GM23338 (cell line): ENCODE results near the gene ACTN2.

Experiments
- CREB1 ChIP-seq: fragments of 250-450 bp; sonication (Bioruptor Pico); IDR thresholded peaks from 2 replicates; pipeline ENCODE4 v1.5.0; 2020; ENCODE audit warnings: low read depth, mild to moderate bottlenecking, moderate library complexity
- ETS1 ChIP-seq: IDR thresholded peaks from 2 replicates; pipeline ENCODE4 v1.6.1; 2016; ENCODE audit warnings: antibody characterized with exemption
- EZH2 ChIP-seq: fragments of 200-600 bp; sonication (generic); IDR thresholded peaks from one replicate; pipeline ENCODE4 v1.8.0; 2017; ENCODE audit warnings: antibody characterized with exemption, mild to moderate bottlenecking, low read depth; ENCODE audit not compliant: unreplicated experiment
- EZH2phosphoT487 ChIP-seq: fragments of 200-600 bp; sonication (generic); IDR thresholded peaks from one replicate; pipeline ENCODE4 v1.8.1; 2018; ENCODE audit warnings: antibody characterized with exemption; ENCODE audit not compliant: unreplicated experiment
- JUNB ChIP-seq: IDR thresholded peaks from one replicate; pipeline ENCODE4 v1.6.1; 2016; ENCODE audit warnings: antibody characterized with exemption; ENCODE audit not compliant: unreplicated experiment
- NANOG ChIP-seq: IDR thresholded peaks from 2 replicates; pipeline ENCODE4 v1.6.1; 2016; ENCODE audit warnings: antibody characterized with exemption, borderline replicate concordance
- POLR2AphosphoS5 ChIP-seq: IDR thresholded peaks from 2 replicates; pipeline ENCODE4 v1.6.1; 2016; ENCODE audit warnings: antibody characterized with exemption, low read depth
- REST ChIP-seq: IDR thresholded peaks from one replicate; pipeline ENCODE4 v1.6.1; 2018; ENCODE audit warnings: antibody characterized with exemption; ENCODE audit not compliant: unreplicated experiment
- ZNF114 ChIP-seq: fragments of 250-450 bp; sonication (Bioruptor Pico); IDR thresholded peaks from 2 replicates; pipeline ENCODE4 v1.5.0; 2020; ENCODE audit warnings: mild to moderate bottlenecking, moderate library complexity
- ZNF331 ChIP-seq: fragments of 250-450 bp; sonication (Bioruptor Pico); IDR thresholded peaks from 2 replicates; pipeline ENCODE4 v1.5.0; 2020; ENCODE audit warnings: low read depth, mild to moderate bottlenecking, moderate library complexity
- TF ChIP-seq, protein P1 (sequence below), 2 experiments: fragments of 200-600 bp in 1 of 2; sonication (generic) in 1 of 2; conservative IDR thresholded peaks; 2 replicates each; pipeline versions ENCODE4 v1.5.1 to v1.6.1; 2016 to 2017; ENCODE audit warnings: antibody characterized with exemption in 2 of 2, low read depth in 2 of 2, mild to moderate bottlenecking in 2 of 2, moderate library complexity in 1 of 2
- TF ChIP-seq, protein P2 (sequence below): fragments of 250-450 bp; sonication (Bioruptor Pico); IDR thresholded peaks from 2 replicates; pipeline ENCODE4 v1.5.0; 2020; ENCODE audit warnings: mild to moderate bottlenecking, moderate library complexity

- TF ChIP-seq EZH2 = no peak
- TF ChIP-seq POLR2AphosphoS5 = no peak
- no peak for TF ChIP-seq EZH2phosphoT487
- TF ChIP-seq, protein P1, sequence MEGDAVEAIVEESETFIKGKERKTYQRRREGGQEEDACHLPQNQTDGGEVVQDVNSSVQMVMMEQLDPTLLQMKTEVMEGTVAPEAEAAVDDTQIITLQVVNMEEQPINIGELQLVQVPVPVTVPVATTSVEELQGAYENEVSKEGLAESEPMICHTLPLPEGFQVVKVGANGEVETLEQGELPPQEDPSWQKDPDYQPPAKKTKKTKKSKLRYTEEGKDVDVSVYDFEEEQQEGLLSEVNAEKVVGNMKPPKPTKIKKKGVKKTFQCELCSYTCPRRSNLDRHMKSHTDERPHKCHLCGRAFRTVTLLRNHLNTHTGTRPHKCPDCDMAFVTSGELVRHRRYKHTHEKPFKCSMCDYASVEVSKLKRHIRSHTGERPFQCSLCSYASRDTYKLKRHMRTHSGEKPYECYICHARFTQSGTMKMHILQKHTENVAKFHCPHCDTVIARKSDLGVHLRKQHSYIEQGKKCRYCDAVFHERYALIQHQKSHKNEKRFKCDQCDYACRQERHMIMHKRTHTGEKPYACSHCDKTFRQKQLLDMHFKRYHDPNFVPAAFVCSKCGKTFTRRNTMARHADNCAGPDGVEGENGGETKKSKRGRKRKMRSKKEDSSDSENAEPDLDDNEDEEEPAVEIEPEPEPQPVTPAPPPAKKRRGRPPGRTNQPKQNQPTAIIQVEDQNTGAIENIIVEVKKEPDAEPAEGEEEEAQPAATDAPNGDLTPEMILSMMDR (conservative IDR thresholded peaks at IDR 0.05; ENCODE audit: low read depth in 2 of 2) = no peak
- TF ChIP-seq NANOG = no peak
- TF ChIP-seq JUNB = no peak
- TF ChIP-seq REST = no peak
- no peak for TF ChIP-seq ZNF114 (CRISPR knock-in tag)
- no peak for TF ChIP-seq CREB1 (CRISPR knock-in tag)
- no peak for TF ChIP-seq ETS1
- no peak for TF ChIP-seq ZNF331 (CRISPR knock-in tag)
- TF ChIP-seq, protein P2, sequence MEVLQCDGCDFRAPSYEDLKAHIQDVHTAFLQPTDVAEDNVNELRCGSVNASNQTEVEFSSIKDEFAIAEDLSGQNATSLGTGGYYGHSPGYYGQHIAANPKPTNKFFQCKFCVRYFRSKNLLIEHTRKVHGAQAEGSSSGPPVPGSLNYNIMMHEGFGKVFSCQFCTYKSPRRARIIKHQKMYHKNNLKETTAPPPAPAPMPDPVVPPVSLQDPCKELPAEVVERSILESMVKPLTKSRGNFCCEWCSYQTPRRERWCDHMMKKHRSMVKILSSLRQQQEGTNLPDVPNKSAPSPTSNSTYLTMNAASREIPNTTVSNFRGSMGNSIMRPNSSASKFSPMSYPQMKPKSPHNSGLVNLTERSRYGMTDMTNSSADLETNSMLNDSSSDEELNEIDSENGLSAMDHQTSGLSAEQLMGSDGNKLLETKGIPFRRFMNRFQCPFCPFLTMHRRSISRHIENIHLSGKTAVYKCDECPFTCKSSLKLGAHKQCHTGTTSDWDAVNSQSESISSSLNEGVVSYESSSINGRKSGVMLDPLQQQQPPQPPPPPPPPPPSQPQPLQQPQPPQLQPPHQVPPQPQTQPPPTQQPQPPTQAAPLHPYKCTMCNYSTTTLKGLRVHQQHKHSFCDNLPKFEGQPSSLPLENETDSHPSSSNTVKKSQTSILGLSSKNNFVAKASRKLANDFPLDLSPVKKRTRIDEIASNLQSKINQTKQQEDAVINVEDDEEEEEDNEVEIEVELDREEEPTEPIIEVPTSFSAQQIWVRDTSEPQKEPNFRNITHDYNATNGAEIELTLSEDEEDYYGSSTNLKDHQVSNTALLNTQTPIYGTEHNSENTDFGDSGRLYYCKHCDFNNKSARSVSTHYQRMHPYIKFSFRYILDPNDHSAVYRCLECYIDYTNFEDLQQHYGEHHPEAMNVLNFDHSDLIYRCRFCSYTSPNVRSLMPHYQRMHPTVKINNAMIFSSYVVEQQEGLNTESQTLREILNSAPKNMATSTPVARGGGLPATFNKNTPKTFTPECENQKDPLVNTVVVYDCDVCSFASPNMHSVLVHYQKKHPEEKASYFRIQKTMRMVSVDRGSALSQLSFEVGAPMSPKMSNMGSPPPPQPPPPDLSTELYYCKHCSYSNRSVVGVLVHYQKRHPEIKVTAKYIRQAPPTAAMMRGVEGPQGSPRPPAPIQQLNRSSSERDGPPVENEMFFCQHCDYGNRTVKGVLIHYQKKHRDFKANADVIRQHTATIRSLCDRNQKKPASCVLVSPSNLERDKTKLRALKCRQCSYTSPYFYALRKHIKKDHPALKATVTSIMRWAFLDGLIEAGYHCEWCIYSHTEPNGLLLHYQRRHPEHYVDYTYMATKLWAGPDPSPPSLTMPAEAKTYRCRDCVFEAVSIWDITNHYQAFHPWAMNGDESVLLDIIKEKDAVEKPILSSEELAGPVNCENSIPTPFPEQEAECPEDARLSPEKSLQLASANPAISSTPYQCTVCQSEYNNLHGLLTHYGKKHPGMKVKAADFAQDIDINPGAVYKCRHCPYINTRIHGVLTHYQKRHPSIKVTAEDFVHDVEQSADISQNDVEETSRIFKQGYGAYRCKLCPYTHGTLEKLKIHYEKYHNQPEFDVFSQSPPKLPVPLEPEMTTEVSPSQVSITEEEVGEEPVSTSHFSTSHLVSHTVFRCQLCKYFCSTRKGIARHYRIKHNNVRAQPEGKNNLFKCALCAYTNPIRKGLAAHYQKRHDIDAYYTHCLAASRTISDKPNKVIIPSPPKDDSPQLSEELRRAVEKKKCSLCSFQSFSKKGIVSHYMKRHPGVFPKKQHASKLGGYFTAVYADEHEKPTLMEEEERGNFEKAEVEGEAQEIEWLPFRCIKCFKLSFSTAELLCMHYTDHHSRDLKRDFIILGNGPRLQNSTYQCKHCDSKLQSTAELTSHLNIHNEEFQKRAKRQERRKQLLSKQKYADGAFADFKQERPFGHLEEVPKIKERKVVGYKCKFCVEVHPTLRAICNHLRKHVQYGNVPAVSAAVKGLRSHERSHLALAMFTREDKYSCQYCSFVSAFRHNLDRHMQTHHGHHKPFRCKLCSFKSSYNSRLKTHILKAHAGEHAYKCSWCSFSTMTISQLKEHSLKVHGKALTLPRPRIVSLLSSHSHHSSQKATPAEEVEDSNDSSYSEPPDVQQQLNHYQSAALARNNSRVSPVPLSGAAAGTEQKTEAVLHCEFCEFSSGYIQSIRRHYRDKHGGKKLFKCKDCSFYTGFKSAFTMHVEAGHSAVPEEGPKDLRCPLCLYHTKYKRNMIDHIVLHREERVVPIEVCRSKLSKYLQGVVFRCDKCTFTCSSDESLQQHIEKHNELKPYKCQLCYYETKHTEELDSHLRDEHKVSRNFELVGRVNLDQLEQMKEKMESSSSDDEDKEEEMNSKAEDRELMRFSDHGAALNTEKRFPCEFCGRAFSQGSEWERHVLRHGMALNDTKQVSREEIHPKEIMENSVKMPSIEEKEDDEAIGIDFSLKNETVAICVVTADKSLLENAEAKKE (CRISPR knock-in tag) = no peak
Observed at GRCh38 chr1:236728752-236729151, 42.5 kb downstream of the ACTN2 start.
